ENCODE measurements around the gene STEEP1. TPM values are rescaled to one million over a fixed set of nuclear protein-coding genes. Genes with fewer than 3 reads are reported as not detected.

Gene STEEP1
- polyA plus RNA-seq, 3 donors from 2014 or later: 5.5 to 21.1 (median 11.2) TPM

- no peaks in the 10 kb centered on the region for H3K9me3 Mint-ChIP-seq
- H3K27me3 Mint-ChIP-seq (ENCODE audit: low read depth in 3 of 3): peaks cover 0 to 7% (median 2%) of the 10 kb centered on the region in 3 donors
- H3K27ac Mint-ChIP-seq: no peak overlapping the region
- no peak overlapping the region for H3K4me3 Mint-ChIP-seq
- no peaks in the 10 kb centered on the region for H3K4me1 Mint-ChIP-seq
- DNase-seq: no peak
- H3K36me3 Mint-ChIP-seq: no peaks in the 10 kb centered on the region
Observed at GRCh38 chrX:119489212-119490074, 75.8 kb downstream of the STEEP1 start.

GRCh38 chrX:119488749-119489148 is 76.5 kb downstream of the STEEP1 start:
- Mint-ChIP-seq H3K9me3 (no peaks in the 10 kb centered on the region), H3K4me3 (no peak overlapping the region), H3K36me3 (no peaks in the 10 kb centered on the region), H3K27ac (peak overlapping the region in 1 of 6 donors; percentile 29), H3K4me1 (no peaks in the 10 kb centered on the region), H3K27me3 (ENCODE audit: low read depth in 3 of 3) (peaks cover 0 to 5% (median 0%) of the 10 kb centered on the region in 3 donors)
- DNase-seq: peak; percentile 23 to 28 (median 24)

Other genes starting within 250 kb of the STEEP1 start
- gene SLC25A43, start 166.1 kb downstream of the STEEP1 start, polyA plus RNA-seq: 10 to 100 TPM in 2 of 3 donors, 1 to 10 TPM in 1; 6.1 to 12.6 (median 10.7) TPM
- gene SLC25A5, start 97.0 kb downstream of the STEEP1 start, polyA plus RNA-seq: 100 to 1,000 TPM; 277 to 490 (median 364) TPM
- gene UBE2A, start 9.2 kb upstream of the STEEP1 start, polyA plus RNA-seq: 10 to 100 TPM; 72.8 to 96.1 (median 76.0) TPM
- 1 to 10 TPM; 2.4 to 4.2 (median 2.6) TPM for gene NKRF, start 41.0 kb upstream of the STEEP1 start, polyA plus RNA-seq
- gene SEPTIN6, start 127.8 kb upstream of the STEEP1 start, polyA plus RNA-seq: 100 to 1,000 TPM; 104 to 244 (median 139) TPM
- under 1 TPM in 2 of 3 donors, not detected in 1; 0.33 to 0.69 TPM for gene SOWAHD, start 193.2 kb upstream of the STEEP1 start, polyA plus RNA-seq
- 1,000 to 10,000 TPM; 1,116 to 2,496 (median 1,471) TPM for gene RPL39, start 226.2 kb upstream of the STEEP1 start, polyA plus RNA-seq

Measured in immature natural killer cell (primary cell).